DND-41 (cell line): ENCODE data around the gene KATNIP.

Source experiments
- CTCF ChIP-seq: IDR thresholded peaks from 2 replicates; pipeline ENCODE4 v1.5.1; 2012; ENCODE audit warnings: borderline replicate concordance, low read length, moderate library complexity, mild to moderate bottlenecking; ENCODE audit not compliant: poor library complexity, severe bottlenecking; ENCODE audit errors: extremely low read depth
- EZH2 ChIP-seq: IDR thresholded peaks from 3 replicates; pipeline ENCODE4 v1.6.1; 2012; ENCODE audit warnings: borderline replicate concordance, low read depth, mild to moderate bottlenecking, moderate library complexity, low read length, inconsistent platforms; ENCODE audit not compliant: severe bottlenecking

DNA sequence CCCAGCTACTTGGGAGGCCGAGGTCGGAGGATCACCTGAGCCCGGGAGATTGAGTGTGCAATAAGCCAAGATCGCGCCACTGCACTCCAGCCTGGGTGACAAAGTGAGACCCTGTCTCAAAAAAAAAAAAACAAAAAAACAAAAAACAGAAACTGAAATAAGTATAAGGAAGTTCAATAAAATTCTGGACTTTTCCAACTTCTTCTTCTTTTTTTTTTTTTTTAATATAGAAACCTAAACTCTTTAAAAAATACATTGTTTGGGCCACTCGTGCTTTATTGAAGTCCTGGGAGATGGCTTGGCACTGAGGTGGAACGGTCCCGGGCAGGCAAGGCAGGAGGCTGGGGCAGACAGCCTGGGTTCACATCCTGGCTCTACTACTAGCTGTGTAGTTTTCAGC, 36.8 kb downstream of the KATNIP start:
- TF ChIP-seq CTCF: no peak
- no peak for TF ChIP-seq EZH2
